HG03457 (cell line): ENCODE measurements around the gene AGBL4.
"Not testable (repeated sequence)": the region's sequence is repeated elsewhere in the genome, so short reads cannot be mapped to it uniquely, and the experiment has no call there.

Source experiments
- ATAC-seq: cut with Tn5 transposase; IDR thresholded peaks from one replicate; pipeline ENCODE4 v1.9.1; 2021; ENCODE audit warnings: moderate number of reproducible peaks; ENCODE audit not compliant: unreplicated experiment

The AGBL4 gene

DNA sequence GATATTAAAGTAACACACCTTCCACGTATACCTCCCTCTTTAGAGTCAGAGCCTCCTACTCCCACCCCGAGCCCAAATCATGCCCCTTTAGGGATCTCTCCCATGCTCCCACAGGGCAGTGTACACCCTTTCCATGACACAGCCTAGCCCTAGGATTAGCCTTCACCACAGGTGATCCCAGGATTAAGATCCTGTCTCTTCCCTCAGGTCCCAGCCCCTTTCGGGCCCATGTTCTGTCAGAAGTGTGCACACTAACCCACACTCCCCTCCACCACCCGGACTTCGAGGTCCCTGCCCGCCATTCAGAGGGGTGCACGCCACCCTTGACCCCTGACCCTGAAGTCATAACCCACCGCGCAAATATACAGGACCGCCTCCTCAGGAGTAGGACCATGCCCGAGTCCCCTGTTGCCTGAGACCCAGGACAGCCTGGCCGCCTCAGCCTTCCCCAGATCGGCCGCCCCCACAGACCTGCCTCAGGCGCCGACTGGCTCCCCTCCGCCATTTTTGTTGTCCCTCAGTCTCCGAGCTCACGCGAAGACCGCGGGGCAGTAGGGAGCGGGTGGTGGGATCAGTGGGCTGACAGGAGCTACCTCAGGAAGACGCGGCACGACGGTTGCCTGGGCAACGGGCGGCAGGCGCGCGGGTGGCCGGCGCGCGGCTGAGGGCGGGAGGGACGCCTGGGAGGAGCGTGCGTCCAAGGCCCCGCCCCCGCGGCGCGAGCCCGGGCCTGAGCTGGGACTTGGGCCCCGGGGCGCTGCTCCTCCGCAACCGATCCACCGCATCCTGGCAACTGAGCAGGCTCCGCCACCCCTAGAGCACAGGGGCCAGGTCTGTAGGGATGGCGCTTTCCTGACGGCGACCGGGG, at the start of gene AGBL4:
TSS of gene AGBL4 (minus strand) at position 663 of the 868 bp plus-strand sequence.
- no peak for ATAC-seq

DNA sequence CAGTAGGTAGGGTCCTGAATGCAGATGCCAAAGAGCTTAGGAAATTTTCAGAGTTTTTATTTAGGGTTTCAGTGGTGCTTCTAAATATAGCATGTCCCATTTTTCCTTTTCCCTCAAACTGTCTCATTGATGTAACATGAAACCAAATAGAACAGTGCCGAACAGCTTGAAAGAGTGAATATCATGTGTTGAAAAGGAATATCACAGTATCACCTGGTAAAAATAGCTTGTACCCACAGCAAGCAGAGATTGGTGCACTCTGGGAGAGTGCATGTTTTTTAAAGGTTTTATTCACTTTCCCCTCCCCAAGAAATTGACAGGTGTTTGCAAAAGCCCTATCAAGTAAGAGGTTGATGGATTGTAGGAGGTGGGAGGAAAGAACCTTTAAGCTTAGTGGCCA, 43.1 kb upstream of the AGBL4 start:
- ATAC-seq, result no peak

DNA sequence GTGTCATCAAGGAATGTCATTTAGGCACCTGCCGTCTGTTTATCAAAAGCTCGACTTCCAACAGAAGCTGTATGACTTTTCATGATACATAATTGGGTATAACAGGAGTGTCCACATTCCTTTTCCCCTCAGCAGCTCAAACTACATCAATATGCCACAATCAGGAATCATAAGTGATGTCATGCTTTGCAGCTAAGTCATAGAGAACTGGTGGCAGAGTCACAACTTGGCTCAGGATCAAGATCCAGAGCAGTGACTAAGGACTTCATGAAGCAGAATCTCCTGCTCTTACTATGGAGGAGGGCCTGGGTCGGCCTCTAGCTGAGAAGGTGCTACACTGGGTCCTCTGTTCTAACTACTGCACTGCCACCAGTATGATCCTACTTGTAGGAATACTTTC, 36.5 kb upstream of the AGBL4 start:
- no peak for ATAC-seq

DNA sequence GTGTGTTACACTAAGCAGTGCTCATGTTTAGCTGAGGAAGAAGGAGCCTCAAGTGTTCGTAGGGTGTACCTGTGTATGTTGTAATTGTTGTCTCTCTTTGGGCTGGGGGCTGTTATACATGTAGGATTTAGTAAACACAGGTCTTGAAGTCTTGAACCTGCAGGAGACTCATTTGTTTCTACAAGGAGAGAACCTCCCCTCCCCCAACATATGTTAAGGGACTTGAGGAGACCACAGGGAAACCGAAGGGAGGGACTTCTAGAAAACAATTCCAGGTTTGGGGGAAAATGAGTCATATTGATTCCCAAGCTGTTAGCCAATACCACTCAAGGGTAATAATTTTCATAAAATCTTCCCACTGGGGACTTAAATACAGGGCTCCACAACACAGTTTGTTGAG, 25.0 kb upstream of the AGBL4 start:
- no peak for ATAC-seq

DNA sequence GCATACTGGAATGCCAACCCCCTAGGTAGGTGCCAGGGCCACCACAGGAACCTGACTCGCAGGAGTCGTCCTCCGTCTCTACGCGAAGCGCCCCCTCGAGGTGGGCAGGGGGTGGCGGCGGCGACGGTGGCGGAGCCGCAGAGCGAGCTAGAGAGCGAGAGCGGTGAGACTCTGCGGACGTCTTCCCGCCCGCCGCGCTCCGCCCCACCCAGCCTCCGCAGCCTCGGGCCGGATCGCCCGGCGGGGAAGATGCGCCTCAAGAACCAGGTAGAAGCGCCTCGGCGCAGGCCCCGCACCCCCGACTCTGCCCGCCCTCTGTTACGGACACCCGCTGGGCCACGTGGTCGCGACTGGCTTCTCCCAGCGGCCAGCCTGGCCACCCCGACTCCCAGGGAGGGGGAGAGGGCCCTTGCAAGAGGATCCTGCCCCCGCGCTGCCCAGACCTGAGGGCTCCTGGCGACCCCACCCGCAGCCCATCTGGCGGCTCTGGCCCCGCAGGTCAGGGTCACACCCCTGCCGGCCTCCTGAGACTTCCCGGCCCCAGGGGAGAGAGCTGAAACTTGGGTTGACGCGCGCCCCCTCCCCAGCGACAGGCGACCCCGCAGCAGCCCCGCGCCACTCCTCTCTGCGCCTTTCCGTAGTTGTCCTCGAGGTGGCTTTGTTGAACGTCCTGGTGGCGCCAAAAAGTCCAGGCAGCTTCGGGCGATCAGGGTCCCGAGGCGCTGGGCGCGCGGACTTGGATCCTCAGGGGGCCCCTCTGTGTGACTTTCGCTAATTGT, 24.4 kb upstream of the AGBL4 start:
- ATAC-seq, result no peak

DNA sequence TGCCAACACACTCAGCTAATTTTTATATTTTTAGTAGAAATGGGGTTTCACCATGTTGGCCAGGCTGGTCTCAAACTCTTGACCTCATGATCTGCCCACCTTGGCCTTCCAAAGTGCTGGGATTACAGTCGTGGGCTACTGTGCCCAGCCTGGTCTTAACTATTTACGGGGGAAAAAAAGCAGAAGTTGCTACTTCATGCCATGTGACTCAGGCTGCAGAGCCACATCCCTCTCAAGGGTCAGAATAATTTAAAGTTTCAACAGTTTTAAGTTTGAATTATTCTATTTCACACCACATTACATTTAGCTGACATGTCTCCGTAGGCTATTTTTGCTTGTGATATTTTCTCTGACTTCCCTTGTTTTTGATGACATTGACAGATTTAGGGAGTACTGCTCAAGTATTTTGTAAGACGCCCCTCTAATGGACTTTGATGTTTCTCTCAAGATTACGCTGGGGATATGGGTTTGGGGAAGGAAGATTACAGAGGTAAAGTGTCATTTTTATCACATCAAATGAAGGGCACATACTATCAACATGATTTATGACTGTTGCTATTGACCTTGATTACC, 14.6 kb upstream of the AGBL4 start:
- no peak for ATAC-seq

DNA sequence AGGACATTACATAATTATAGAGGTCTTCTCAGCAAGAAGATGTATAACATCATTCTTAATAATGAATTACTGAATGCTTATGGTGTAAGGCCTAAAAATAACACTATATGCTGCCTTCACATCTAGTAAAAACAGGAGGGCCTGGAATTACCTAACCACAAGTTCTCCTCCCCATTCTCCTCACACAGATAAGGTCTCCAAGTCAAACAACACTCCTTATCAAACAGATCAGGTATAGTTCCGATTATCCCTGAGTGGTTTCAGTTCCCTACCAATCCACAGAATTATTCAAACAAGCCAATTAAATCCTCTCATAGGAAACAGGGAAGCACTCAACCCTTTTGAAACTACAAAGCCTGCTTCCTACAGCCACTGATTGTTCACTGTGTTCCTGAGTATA, 4.0 kb upstream of the AGBL4 start:
- no peak for ATAC-seq

DNA sequence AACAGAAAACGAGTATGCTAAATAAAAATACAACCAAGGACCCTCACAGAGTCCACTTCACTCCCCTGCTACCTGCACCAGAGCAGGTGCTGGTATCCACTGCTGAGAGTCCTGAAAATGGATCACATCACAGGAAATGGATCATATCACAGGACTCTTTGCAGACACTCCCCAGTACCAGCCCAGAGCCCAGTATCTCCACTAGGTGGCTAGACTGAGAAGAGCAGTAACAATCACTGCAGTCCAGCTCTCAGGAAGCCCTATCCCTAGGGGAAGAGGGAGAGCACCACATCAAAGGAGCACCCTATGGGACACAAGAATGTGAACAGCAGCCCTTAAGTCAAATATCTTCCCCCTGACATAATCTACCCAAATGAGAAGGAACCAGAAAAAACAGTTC, 28.0 kb downstream of the AGBL4 start:
- ATAC-seq, result no peak

DNA sequence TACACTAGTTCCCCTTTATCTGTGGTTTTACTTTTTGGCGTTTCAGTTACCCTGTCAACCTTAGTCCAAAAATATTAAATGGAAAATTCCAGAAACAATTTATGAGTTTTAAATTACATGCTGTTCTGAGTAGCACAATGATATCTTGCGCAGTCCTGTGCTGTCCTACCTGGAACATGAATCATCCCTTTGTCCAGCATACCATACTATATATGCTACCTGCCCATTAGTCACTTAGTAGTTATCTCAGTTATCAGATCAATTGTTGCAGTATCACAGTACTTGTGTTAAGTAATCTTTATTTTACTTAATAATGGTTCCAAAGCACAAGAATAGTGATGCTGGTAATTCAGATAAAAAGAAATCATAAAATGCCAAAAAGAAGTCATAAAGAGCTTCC, 52.7 kb downstream of the AGBL4 start:
- ATAC-seq, result no peak

DNA sequence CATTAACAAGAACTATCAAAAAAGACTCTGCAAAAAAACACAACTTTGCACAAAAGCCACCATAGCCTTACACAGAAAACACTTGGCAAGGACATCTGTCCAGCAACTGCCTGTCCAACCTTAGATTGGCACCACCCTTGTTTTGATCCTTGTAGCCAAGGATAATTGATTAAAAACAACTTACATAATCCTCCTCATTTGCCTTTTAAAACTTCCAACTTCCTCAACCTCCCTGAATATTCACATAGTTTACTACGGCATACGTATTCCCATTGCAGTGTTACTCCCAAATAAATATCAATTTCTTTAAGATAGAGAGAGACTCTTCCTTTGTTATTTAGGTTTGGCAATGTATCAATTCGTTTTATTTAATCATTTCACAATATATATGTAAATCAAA, 72.4 kb downstream of the AGBL4 start:
- no peak for ATAC-seq

DNA sequence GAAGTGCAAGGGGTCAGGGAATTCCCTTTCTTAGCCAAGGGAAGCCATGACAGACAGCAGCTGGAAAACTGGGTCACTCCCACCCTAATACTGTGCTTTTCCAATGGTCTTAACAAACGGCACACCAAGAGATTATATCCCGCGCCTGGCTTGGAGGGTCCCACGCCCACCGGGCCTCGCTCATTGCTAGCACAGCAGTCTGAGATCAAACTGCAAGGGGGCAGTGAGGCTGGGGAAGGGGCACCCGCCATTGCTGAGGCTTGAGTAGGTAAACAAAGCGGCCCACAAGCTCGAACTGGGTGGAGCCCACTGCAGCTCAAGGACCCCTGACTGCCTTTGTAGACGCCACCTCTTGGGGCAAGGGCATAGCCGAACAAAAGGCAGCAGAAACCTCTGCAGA, 108.5 kb downstream of the AGBL4 start:
- ATAC-seq, result not testable (repeated sequence)

DNA sequence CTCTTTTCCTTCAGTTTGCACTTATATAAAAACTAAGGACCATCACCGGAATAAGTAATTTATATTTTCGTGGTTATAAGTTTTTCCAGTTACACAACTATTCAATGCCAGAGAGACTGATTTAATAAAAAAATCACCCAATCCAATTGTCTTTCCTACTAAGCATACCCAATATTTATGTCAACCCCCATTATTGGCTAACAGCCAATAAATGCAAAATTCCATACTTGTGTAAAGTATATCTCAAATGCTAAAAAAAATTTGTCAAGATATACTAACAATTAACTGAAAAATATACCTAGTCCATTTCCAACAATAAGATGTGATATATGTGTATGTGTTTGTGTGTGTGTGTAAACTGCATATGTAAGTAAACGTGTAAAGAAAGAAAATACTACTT, 117.4 kb downstream of the AGBL4 start:
- ATAC-seq, result no peak

DNA sequence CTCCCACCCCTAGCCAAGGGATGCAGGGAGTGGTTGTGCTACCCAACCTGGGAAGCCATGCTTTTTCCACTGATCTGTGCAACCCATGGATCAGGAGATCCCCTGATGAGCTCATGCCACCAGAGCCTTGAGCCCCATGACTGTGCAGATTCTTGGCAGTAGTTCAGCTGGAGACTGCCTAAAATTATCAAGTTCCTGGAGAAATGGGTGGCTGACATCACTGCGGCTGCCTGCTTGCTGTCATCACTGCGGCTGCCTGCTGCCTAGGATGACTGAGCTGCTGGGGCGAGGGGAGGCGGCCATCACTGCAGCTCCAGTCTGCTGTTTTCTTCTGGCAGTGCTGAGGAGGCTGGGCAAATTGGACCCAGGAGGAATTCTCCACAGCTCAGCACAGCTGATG, 159.2 kb downstream of the AGBL4 start:
- ATAC-seq, result no peak

DNA sequence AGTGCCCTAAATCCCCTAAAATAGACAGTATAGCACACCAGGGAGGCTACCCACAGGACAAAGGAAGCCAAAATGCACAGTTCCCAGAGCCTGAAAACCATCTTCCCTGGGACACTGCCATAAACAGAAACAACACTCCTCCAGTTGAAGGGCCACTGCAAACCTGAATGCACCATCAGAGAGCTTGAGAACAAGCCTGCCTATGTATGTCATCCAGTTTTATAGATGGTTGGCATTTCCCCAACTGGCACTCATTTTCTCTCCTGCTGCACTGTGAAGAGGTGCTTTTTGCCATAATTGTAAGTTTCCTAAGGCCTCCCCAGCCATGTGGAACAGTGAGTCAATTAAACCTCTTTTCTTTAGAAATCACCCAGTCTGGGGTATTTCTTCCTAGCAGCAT, 169.0 kb downstream of the AGBL4 start:
- ATAC-seq, result no peak

DNA sequence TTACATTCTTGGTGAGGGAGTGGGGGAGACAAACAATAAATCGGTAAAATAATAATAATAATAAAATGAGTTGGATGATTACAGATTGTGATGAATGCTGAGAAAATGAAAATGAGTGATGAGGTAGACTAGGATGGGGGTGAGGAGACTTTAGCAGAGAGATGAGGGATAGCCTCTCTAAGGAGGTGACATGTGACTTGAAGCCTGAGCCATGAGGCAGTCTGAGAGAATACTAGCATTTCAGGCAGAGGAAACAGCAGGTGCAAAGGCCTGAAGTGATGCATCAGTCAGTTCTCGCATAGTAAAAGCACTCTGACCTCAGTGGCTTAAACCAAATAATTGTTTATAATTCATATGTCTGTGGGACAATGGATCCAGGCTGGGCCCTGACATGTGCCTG, 181.2 kb downstream of the AGBL4 start:
- ATAC-seq, result no peak

DNA sequence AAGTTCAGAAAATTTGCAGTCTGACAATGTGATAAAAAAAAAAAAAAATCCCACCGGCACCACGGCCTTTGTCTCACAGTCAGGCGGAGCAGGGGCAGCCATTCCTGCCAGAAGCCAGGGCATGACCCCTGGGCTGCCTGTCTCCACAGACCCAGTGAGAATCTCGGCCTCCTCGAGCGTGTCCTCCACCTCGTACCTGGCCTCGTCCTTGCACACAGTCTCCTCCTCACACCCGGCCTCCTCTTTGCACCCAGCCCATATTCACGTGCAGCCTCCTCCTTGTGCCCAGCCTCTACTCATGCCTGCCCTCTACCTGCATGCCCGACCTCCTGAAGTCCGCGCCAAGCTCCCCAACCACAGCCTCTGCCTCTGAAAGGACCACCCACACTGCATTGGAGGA, 182.0 kb downstream of the AGBL4 start:
- no peak for ATAC-seq

DNA sequence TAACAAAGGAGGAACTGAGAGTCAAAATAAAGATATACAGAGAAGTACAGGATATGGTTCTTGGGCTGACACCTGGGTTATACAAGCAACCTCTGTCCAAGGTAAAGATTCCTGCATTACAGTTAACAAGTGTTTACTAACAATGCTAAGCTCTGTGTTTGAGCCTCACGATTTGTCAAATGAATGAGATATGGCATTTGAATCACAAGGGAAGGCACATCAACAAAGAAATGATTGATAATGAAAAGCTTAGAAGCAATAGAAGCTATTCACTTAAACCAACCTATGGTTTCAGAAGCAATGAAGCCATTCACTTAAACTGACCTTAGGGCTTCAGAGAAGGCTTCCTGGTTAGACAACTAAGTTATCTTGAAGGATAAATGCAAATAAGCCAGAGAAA, 199.5 kb downstream of the AGBL4 start:
- no peak for ATAC-seq

DNA sequence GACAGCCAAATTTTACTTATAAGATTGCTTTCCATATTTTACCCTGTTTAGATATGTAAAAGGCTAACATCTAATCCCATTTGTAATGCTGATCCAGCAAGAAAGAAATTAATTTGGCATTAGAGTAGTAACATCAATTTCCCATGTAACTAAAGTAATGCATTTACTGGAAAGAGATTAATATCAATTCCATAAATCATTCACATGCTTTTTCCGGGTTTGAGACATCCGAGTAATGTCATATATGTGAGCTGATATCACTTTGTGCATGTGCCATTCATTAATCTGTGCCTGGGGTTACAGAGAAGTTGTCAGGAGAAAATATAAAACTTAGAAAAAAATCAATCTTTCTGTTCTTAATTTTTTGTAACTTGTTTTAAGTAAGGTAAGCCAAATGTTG, 206.1 kb downstream of the AGBL4 start:
- ATAC-seq, result no peak

DNA sequence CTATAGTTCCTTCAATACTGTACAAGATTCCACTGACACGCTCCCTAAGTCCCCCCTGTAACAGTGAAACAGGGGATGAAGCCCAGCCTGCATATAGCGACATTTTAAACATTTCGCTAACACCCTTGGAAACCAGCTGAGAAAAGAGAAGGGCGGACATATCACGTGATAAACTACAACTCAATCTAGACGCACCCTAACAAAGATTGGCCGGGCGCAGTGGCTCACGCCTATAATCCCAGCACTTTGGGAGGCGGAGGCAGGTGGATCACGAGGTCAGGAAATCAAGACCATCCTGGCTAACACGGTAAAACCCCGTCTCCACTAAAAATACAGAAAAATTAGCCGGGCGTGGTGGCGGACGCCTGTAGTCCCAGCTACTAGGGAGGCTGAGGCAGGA, 236.7 kb downstream of the AGBL4 start:
- not testable (repeated sequence) for ATAC-seq

DNA sequence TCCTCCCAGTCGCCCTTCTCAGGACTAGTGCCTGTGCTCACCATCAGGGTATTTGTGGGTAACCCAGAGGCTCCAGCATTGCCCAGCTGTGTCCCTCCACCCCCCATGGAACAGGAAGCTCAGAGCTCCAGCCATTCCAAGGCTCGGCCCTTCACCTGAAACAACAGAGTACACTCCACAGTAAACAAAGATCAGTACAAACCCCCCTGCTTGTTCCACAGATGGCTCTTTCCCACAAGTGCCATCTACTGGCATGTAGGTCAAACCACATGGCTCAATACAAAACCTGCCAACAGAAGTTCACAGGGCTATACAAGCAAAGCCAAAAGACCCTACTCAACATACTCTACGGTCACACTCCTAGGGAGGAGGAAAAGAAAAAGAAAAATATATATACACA, 258.7 kb downstream of the AGBL4 start:
- ATAC-seq, result no peak

DNA sequence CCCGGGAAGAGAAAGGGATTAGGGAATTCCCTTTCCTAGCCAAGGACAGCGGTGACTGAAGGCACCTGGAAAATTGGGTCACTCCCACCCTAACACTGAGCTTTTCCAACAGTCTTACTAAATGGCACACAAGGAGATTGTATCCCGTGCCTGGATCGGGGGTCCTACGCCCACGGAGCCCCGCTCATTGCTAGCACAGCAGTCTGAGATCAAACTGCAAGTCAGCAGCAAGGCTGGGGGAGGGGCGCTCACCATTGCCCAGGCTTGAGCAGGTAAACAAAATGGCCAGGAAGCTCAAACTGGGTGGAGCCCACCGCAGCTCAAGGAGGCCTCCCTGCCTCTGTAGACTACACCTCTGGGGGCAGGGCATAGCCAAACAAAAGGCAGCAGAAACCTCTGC, 285.6 kb downstream of the AGBL4 start:
- ATAC-seq, result not testable (repeated sequence)

DNA sequence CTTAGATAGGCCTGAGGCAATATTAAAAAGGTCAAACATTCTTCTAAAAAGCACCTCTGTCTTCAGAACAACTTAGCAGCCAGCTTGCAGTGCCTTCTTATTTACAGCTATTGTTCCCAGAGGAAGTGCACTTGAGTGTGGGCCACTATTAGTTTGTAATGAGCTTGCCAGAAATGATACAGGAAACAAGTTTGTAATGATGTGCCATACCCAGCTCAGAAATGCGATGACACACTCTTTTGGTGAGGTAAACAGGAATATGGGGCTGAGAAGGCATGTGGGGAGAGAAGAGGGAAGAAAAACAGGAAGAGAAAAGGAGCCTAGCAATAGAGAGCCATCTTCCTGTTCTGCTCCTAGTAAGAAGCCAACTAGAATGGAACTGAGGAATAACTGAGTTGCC, 295.4 kb downstream of the AGBL4 start:
- no peak for ATAC-seq
